Gastrocnemius medialis (tissue), 4 donors: Measurements from ENCODE around the gene RASGRP4. TPM values are rescaled to one million over a fixed set of nuclear protein-coding genes. Genes with fewer than 3 reads are reported as not detected.
"Not testable (repeated sequence)": the region's sequence is repeated elsewhere in the genome, so short reads cannot be mapped to it uniquely, and the experiment has no call there.

Source experiments
- ATAC-seq, 2 donors: fragments of 150-250 bp; one replicate each; pipeline ENCODE4 v1.9.1; 2016
- DNase-seq, 2 donors: peaks; one replicate each; pipeline ENCODE4 v3.0.0-alpha.2; 2019
- H3K27ac ChIP-seq, 4 donors: fragments of 200-600 bp; sonication (generic); 1 replicate in 1 of 4; 2 replicates in 3 of 4; pipeline ENCODE4 v1.5.1; 2016 to 2018; ENCODE audit warnings: mild to moderate bottlenecking in 2 of 4, moderate library complexity in 1 of 4
- H3K27me3 ChIP-seq, 3 donors: fragments of 200-600 bp; sonication (generic) in 2 of 3; 1 replicate in 1 of 3; 2 replicates in 2 of 3; pipeline versions ENCODE4 v1.5.1 to v1.6.0; 2016 to 2019; ENCODE audit warnings: mild to moderate bottlenecking in 1 of 3, moderate library complexity in 1 of 3
- H3K36me3 ChIP-seq, 2 donors: fragments of 200-600 bp; sonication (generic) in 1 of 2; one replicate each; pipeline ENCODE4 v1.5.1; 2017 to 2018
- H3K4me1 ChIP-seq, 2 donors: fragments of 200-600 bp; sonication (generic) in 1 of 2; one replicate each; pipeline ENCODE4 v1.5.1; 2016 to 2017; ENCODE audit warnings: mild to moderate bottlenecking in 2 of 2
- H3K4me3 ChIP-seq, 4 donors: fragments of 200-600 bp; sonication (generic) in 3 of 4; 1 replicate in 1 of 4; 2 replicates in 3 of 4; pipeline ENCODE4 v1.5.1; 2016 to 2019; ENCODE audit warnings: mild to moderate bottlenecking in 2 of 4
- H3K9me3 ChIP-seq, 3 donors: fragments of 200-600 bp; sonication (generic) in 2 of 3; 1 replicate in 1 of 3; 2 replicates in 2 of 3; pipeline ENCODE4 v1.5.1; 2016 to 2019
- CTCF ChIP-seq, 5 experiments: fragments of 450-650 bp in 3 of 5; fragments of 200-600 bp in 2 of 5; sonication (generic) in 2 of 5; IDR thresholded peaks in 4 of 5; conservative IDR thresholded peaks in 1 of 5; 1 replicate in 4 of 5; 2 replicates in 1 of 5; pipeline ENCODE4 v1.5.1; 2016 to 2019; ENCODE audit warnings: antibody characterized with exemption in 5 of 5, mild to moderate bottlenecking in 3 of 5, moderate library complexity in 3 of 5
- POLR2A ChIP-seq, 2 donors: fragments of 450-650 bp; IDR thresholded peaks; one replicate each; pipeline ENCODE4 v1.6.1; 2017; ENCODE audit warnings: antibody characterized with exemption in 2 of 2, mild to moderate bottlenecking in 2 of 2, moderate library complexity in 2 of 2
- in situ Hi-C, 4 donors: fragments of 200-750 bp; cut with MboI; loops; one replicate each; pipeline versions ENCODE4 v1.15.0 to v1.8.0; 2017; ENCODE audit warnings: low sequenced_read_pairs in 4 of 4
- intact Hi-C: fragments of 100-400 bp; cut with DNase I; formaldehyde crosslinking; loops from one replicate; pipeline ENCODE4 v1.15.1; 2023; ENCODE audit warnings: low total_unique reads
- total RNA-seq, 4 donors: library from RNA; depleted of rRNA; stranded (reverse); fragments of >200 nt; gene quantifications; one replicate each; pipeline versions ENCODE4 v1.1.0 to v1.2.3, GENCODE V29; 2016

The RASGRP4 gene
- total RNA-seq, 4 donors from 2014 or later = 0.61 to 2.2 (median 0.94) TPM

- no peak overlapping the region for H3K27ac ChIP-seq
- H3K36me3 ChIP-seq = no peaks in the 10 kb centered on the region
- H3K9me3 ChIP-seq = no peaks in the 10 kb centered on the region
- H3K27me3 ChIP-seq = no peaks in the 10 kb centered on the region
- no peak overlapping the region for H3K4me3 ChIP-seq
- TF ChIP-seq POLR2A (IDR thresholded peaks at IDR 0.05) (no peak), CTCF (IDR thresholded peaks at IDR 0.05 in 4 of 5, conservative IDR thresholded peaks at IDR 0.05 in 1 of 5) (no peak)
- intact Hi-C loops = no loop called here
- in situ Hi-C loops = no loop called here
- DNase-seq (no peak), ATAC-seq (no peak)
- no peaks in the 10 kb centered on the region for H3K4me1 ChIP-seq
These were observed 13.5 kb downstream of the RASGRP4 start for GRCh38 chr19:38412491-38412890.

GRCh38 chr19:38411898-38412297 lies 14.1 kb downstream of the RASGRP4 start:
- in situ Hi-C loops, DNase-seq, intact Hi-C loops, H3K27ac ChIP-seq, H3K27me3 ChIP-seq, H3K9me3 ChIP-seq, ATAC-seq, H3K4me1 ChIP-seq, H3K4me3 ChIP-seq, H3K36me3 ChIP-seq: not testable (repeated sequence)

- Histone ChIP-seq H3K27me3 (no peaks in the 10 kb centered on the region), H3K4me3 (no peak overlapping the region), H3K27ac (no peak overlapping the region), H3K9me3 (no peaks in the 10 kb centered on the region), H3K4me1 (no peaks in the 10 kb centered on the region), H3K36me3 (no peaks in the 10 kb centered on the region)
- TF ChIP-seq POLR2A (IDR thresholded peaks at IDR 0.05) (no peak), CTCF (IDR thresholded peaks at IDR 0.05 in 4 of 5, conservative IDR thresholded peaks at IDR 0.05 in 1 of 5) (no peak)
- in situ Hi-C loops (no loop called here), intact Hi-C loops (no loop called here)
- ATAC-seq (no peak), DNase-seq (no peak)
These were observed 14.8 kb downstream of the RASGRP4 start for GRCh38 chr19:38411041-38411712.

- ATAC-seq, H3K9me3 ChIP-seq, H3K4me1 ChIP-seq, H3K27ac ChIP-seq, H3K36me3 ChIP-seq, H3K4me3 ChIP-seq, in situ Hi-C loops, DNase-seq, H3K27me3 ChIP-seq, intact Hi-C loops: not testable (repeated sequence)
These were observed 15.6 kb downstream of the RASGRP4 start for GRCh38 chr19:38410407-38410806.

- Histone ChIP-seq H3K36me3 (no peaks in the 10 kb centered on the region), H3K27ac (no peak overlapping the region)
- DNase-seq = no peak
These were observed 16.3 kb downstream of the RASGRP4 start for GRCh38 chr19:38409631-38410133.

More at GRCh38 chr19:38409631-38410133, 16.3 kb downstream of the RASGRP4 start:
- intact Hi-C loops = loop anchor here (10.0 kb wide), 1 partner anchor 45 kb away; no protein-coding TSS in a partner anchor
- Histone ChIP-seq H3K27me3 (no peaks in the 10 kb centered on the region), H3K4me1 (no peaks in the 10 kb centered on the region), H3K4me3 (no peak overlapping the region), H3K9me3 (no peaks in the 10 kb centered on the region)
- in situ Hi-C loops = loop anchor here in 3 of 4 donors (10.0 kb wide), 2 partner anchors 225 to 515 kb away; no protein-coding TSS in a partner anchor
- TF ChIP-seq POLR2A (IDR thresholded peaks at IDR 0.05) (no peak), CTCF (IDR thresholded peaks at IDR 0.05 in 4 of 5, conservative IDR thresholded peaks at IDR 0.05 in 1 of 5) (no peak)
- ATAC-seq = no peak
